Head of caudate nucleus (tissue), 42 donors: ENCODE measurements around the gene CCDC191.

Source experiments
- DNase-seq, 42 donors: peaks; one replicate each; pipeline versions ENCODE4 v3.0.0 to v3.0.0-alpha.2; 2020 to 2021; ENCODE audit warnings: mixed read lengths in 7 of 42
- intact Hi-C: fragments of 100-400 bp; cut with DNase I; formaldehyde crosslinking; loops from one replicate; pipeline ENCODE4 v1.15.0; 2022

CCDC191 gene

GRCh38 chr3:114060906-114061655, 4.8 kb upstream of the CCDC191 start:
- intact Hi-C loops, result no loop called here

GRCh38 chr3:114058646-114059045, 2.3 kb upstream of the CCDC191 start:
- no peak for DNase-seq
- intact Hi-C loops, result loop anchor here (5.0 kb wide), 1 partner anchor 316 kb away; no protein-coding TSS in a partner anchor

More at GRCh38 chr3:114060906-114061655, 4.8 kb upstream of the CCDC191 start:
- DNase-seq, result no peak

GRCh38 chr3:114057011-114057347, 653 bp upstream of the CCDC191 start:
- intact Hi-C loops, result loop anchor here (5.0 kb wide), 1 partner anchor 315 kb away; no protein-coding TSS in a partner anchor
- DNase-seq, result peak in 1 of 42 donors; percentile 4

GRCh38 chr3:114052216-114052615, 4.1 kb downstream of the CCDC191 start:
- no peak for DNase-seq
- intact Hi-C loops, result no loop called here

- DNase-seq, result no peak
- intact Hi-C loops, result no loop called here
Measured at GRCh38 chr3:114043205-114043604, 13.1 kb downstream of the CCDC191 start.

- intact Hi-C loops, result no loop called here
- no peak for DNase-seq
Measured at GRCh38 chr3:114035896-114036295, 20.4 kb downstream of the CCDC191 start.

GRCh38 chr3:114034787-114035545, 21.4 kb downstream of the CCDC191 start:
- intact Hi-C loops, result no loop called here
- DNase-seq, result no peak

- intact Hi-C loops, result no loop called here
Measured at GRCh38 chr3:114034211-114034610, 22.1 kb downstream of the CCDC191 start.

GRCh38 chr3:114033721-114034120, 22.6 kb downstream of the CCDC191 start:
- no peak for DNase-seq
- intact Hi-C loops, result no loop called here

More at GRCh38 chr3:114034211-114034610, 22.1 kb downstream of the CCDC191 start:
- no peak for DNase-seq

- intact Hi-C loops, result no loop called here
- peak in 2 of 42 donors; percentile 14 to 16 for DNase-seq
Measured at GRCh38 chr3:114026331-114026730, 30.0 kb downstream of the CCDC191 start.

GRCh38 chr3:114025451-114025850, 30.9 kb downstream of the CCDC191 start:
- no peak for DNase-seq
- intact Hi-C loops, result no loop called here

- peak in 18 of 42 donors; percentile 5 to 75 (median 20) for DNase-seq
- intact Hi-C loops, result no loop called here
Measured at GRCh38 chr3:114022145-114022802, 34.1 kb downstream of the CCDC191 start.

GRCh38 chr3:114020907-114021306, 35.4 kb downstream of the CCDC191 start:
- intact Hi-C loops, result no loop called here

GRCh38 chr3:114019486-114019885, 36.8 kb downstream of the CCDC191 start:
- DNase-seq, result no peak
- intact Hi-C loops, result no loop called here

More at GRCh38 chr3:114020907-114021306, 35.4 kb downstream of the CCDC191 start:
- no peak for DNase-seq

- DNase-seq, result no peak
- intact Hi-C loops, result no loop called here
Measured at GRCh38 chr3:114014211-114014610, 42.1 kb downstream of the CCDC191 start.

GRCh38 chr3:114011059-114011797, 45.1 kb downstream of the CCDC191 start:
- intact Hi-C loops, result no loop called here
- no peak for DNase-seq

GRCh38 chr3:114005481-114005880, 50.8 kb downstream of the CCDC191 start:
- DNase-seq, result peak in 9 of 42 donors; percentile 12 to 50 (median 19)
- intact Hi-C loops, result no loop called here

- intact Hi-C loops, result no loop called here
- no peak for DNase-seq
Measured at GRCh38 chr3:113985541-113985940, 70.8 kb downstream of the CCDC191 start.

GRCh38 chr3:113983544-113983943, 72.8 kb downstream of the CCDC191 start:
- DNase-seq, result no peak
- intact Hi-C loops, result no loop called here
